Esophagus squamous epithelium (tissue), 5 donors: ENCODE measurements around the gene CADM1. TPM values are rescaled to one million over a fixed set of nuclear protein-coding genes. Genes with fewer than 3 reads are reported as not detected.

ENCODE experiments used
- DNase-seq: peaks from one replicate; lab custom pipeline; 2025; lab: John Stamatoyannopoulos, UW
- H3K27ac ChIP-seq, 4 donors: fragments of 200-600 bp; sonication (generic); one replicate each; pipeline ENCODE4 v1.5.1; 2016 to 2019; ENCODE audit warnings: mild to moderate bottlenecking in 1 of 4
- H3K27me3 ChIP-seq, 4 donors: fragments of 200-600 bp; sonication (generic); 1 replicate in 3 of 4; 2 replicates in 1 of 4; pipeline versions ENCODE4 v1.5.1 to v1.6.0; 2017 to 2021; ENCODE audit warnings: antibody characterized with exemption in 1 of 4
- H3K36me3 ChIP-seq, 3 donors: fragments of 200-600 bp; sonication (generic); one replicate each; pipeline ENCODE4 v1.5.1; 2016 to 2019
- H3K4me1 ChIP-seq, 3 donors: fragments of 200-600 bp; sonication (generic); one replicate each; pipeline ENCODE4 v1.5.1; 2017 to 2019
- H3K4me3 ChIP-seq, 4 donors: fragments of 200-600 bp; sonication (generic); 1 replicate in 3 of 4; 2 replicates in 1 of 4; pipeline ENCODE4 v1.5.1; 2016 to 2019; ENCODE audit warnings: mild to moderate bottlenecking in 2 of 4, moderate library complexity in 1 of 4
- H3K9me3 ChIP-seq, 3 donors: fragments of 200-600 bp; sonication (generic); one replicate each; pipeline ENCODE4 v1.5.1; 2016 to 2019
- CTCF ChIP-seq, 6 experiments: fragments of 450-650 bp in 4 of 6; fragments of 200-600 bp in 2 of 6; sonication (generic) in 2 of 6; IDR thresholded peaks; one replicate each; pipeline ENCODE4 v1.5.1; 2016 to 2019; ENCODE audit warnings: antibody characterized with exemption in 6 of 6, mild to moderate bottlenecking in 4 of 6, moderate library complexity in 4 of 6
- POLR2A ChIP-seq, 4 donors: fragments of 450-650 bp; IDR thresholded peaks; one replicate each; pipeline ENCODE4 v1.6.1; 2017; ENCODE audit warnings: antibody characterized with exemption in 4 of 4, mild to moderate bottlenecking in 4 of 4, moderate library complexity in 3 of 4
- WGBS, 2 donors: methylation state at CpG; one replicate each; pipeline ENCODE4 v1.1.5; 2018; 5-methylcytosine and 5-hydroxymethylcytosine counted together
- intact Hi-C: fragments of 100-400 bp; cut with DNase I; formaldehyde crosslinking; loops from one replicate; pipeline ENCODE4 v1.15.0; 2022
- total RNA-seq, 4 donors: library from RNA; depleted of rRNA; stranded (reverse); fragments of >200 nt; gene quantifications; one replicate each; pipeline ENCODE4 v1.1.0, GENCODE V29; 2016
- donor health status: DM: yes; HTN: yes; CAD: no.

CADM1 gene
- total RNA-seq, 4 donors from 2014 or later: 1.7 to 15.1 (median 8.3) TPM

DNA sequence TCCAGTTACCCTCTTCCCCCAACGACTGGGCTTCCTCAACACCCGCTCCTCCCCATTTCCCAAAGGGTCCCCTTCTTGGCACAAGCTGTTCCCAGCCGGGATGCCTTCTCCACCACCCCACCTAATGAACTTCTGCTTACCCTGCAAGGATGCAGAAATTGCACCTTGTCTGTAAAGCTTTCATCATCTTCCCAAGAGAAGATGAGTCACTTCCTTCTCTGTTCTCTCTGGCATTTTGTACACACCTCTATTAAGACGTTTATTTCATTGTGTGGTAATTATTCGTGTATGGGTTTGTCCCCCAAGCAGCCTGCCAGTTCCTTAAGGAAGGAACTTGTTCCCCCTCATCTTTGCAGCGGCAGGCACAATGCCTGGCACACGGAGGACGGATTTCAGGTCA is 351.1 kb downstream of the CADM1 start:
- no peak overlapping the region for H3K27ac ChIP-seq
- no peaks in the 10 kb centered on the region for H3K36me3 ChIP-seq
- H3K4me3 ChIP-seq: no peak overlapping the region
- H3K9me3 ChIP-seq: no peaks in the 10 kb centered on the region
- DNase-seq: no peak
- H3K27me3 ChIP-seq: no peaks in the 10 kb centered on the region
- 44 to 50% methylated on average over 4 to 6 of the region's 8 CpGs for WGBS, 2 donors
- TF ChIP-seq CTCF (IDR thresholded peaks at IDR 0.05) (no peak), POLR2A (IDR thresholded peaks at IDR 0.05) (no peak)
- intact Hi-C loops: no loop called here
- no peaks in the 10 kb centered on the region for H3K4me1 ChIP-seq

GRCh38 chr11:115151010-115151409 is 353.2 kb downstream of the CADM1 start:
- intact Hi-C loops: no loop called here
- DNase-seq: no peak
- TF ChIP-seq CTCF (IDR thresholded peaks at IDR 0.05): no peak
- TF ChIP-seq POLR2A (IDR thresholded peaks at IDR 0.05): no peak
- no peak overlapping the region for H3K4me3 ChIP-seq
- no peaks in the 10 kb centered on the region for H3K9me3 ChIP-seq
- no peak overlapping the region for H3K27ac ChIP-seq
- H3K27me3 ChIP-seq: no peaks in the 10 kb centered on the region
- H3K4me1 ChIP-seq: no peaks in the 10 kb centered on the region
- WGBS, 2 donors: 85 to 100% methylated on average over 1 of the region's 1 CpG
- no peaks in the 10 kb centered on the region for H3K36me3 ChIP-seq

GRCh38 chr11:115148691-115149090 is 355.5 kb downstream of the CADM1 start:
- no peaks in the 10 kb centered on the region for H3K9me3 ChIP-seq
- DNase-seq: no peak
- intact Hi-C loops: no loop called here
- no peak overlapping the region for H3K4me3 ChIP-seq
- no peaks in the 10 kb centered on the region for H3K27me3 ChIP-seq
- TF ChIP-seq CTCF (IDR thresholded peaks at IDR 0.05) (no peak), POLR2A (IDR thresholded peaks at IDR 0.05) (no peak)
- H3K27ac ChIP-seq: no peak overlapping the region
- WGBS, 2 donors: 78 to 80% methylated on average over 2 of the region's 2 CpGs
- no peaks in the 10 kb centered on the region for H3K4me1 ChIP-seq
- no peaks in the 10 kb centered on the region for H3K36me3 ChIP-seq

GRCh38 chr11:115148101-115148500 is 356.1 kb downstream of the CADM1 start:
- no peaks in the 10 kb centered on the region for H3K36me3 ChIP-seq
- TF ChIP-seq CTCF (IDR thresholded peaks at IDR 0.05) (no peak), POLR2A (IDR thresholded peaks at IDR 0.05) (no peak)
- no peaks in the 10 kb centered on the region for H3K4me1 ChIP-seq
- intact Hi-C loops: no loop called here
- H3K27me3 ChIP-seq: no peaks in the 10 kb centered on the region
- no peak overlapping the region for H3K27ac ChIP-seq
- H3K9me3 ChIP-seq: no peaks in the 10 kb centered on the region
- DNase-seq: no peak
- 87 to 91% methylated on average over 4 of the region's 4 CpGs for WGBS, 2 donors
- no peak overlapping the region for H3K4me3 ChIP-seq

DNA sequence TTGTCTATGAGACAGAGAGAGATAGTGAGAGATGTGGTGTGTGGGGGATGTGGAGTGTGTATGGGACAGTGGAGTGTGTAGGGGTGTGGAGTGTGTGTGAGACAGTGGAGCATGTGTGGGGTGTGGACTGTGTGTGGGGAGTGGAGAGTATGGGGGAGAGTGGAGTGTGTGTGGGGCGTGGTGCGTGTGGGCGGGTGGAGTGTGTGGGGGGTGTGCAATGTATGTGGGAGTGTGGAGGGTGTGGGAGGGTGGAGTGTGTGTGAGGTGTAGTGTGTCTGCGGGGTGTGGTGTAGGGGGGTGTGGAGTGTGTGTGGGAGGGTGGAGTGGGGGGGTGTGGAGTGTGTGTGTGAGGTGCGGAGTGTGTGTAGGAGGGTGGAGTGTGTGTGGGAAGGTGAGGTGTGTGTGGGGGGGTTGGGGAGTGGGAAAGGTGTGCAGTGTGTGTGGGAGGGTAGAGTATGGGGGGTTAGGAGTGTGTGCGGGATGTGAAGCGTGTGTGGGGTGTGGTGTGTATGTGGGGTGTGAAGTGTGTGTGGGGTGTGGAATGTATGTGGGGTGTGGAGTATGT is 356.9 kb downstream of the CADM1 start:
- 78 to 86% methylated on average over 7 of the region's 7 CpGs for WGBS, 2 donors
- intact Hi-C loops: no loop called here
- no peaks in the 10 kb centered on the region for H3K9me3 ChIP-seq
- no peaks in the 10 kb centered on the region for H3K27me3 ChIP-seq
- H3K4me1 ChIP-seq: no peaks in the 10 kb centered on the region
- no peak for DNase-seq
- no peak overlapping the region for H3K4me3 ChIP-seq
- no peaks in the 10 kb centered on the region for H3K36me3 ChIP-seq
- TF ChIP-seq CTCF (IDR thresholded peaks at IDR 0.05) (no peak), POLR2A (IDR thresholded peaks at IDR 0.05) (no peak)
- H3K27ac ChIP-seq: no peak overlapping the region
